ENCODE results near the gene CABCOCO1.

DNA sequence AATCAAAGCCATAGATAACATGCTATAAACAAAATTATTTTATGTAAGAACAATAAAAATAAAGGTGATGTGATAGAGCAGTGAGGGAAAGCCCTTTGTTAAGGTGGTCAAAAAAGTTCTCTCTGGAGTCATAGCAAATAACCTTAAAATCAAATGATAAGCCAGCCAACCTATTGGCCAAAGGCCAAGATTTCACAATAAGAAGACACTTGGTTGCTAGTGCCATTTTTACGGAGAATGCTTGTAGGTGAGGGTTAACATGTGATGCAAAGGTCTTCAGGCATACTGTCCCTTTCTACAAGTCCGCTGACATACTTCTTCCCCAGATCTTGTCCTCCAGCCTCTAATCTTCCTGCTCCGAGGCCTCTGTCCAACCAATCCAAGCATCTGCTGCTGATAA, 140.5 kb downstream of the CABCOCO1 start:
- TF ChIP-seq, protein P1, sequence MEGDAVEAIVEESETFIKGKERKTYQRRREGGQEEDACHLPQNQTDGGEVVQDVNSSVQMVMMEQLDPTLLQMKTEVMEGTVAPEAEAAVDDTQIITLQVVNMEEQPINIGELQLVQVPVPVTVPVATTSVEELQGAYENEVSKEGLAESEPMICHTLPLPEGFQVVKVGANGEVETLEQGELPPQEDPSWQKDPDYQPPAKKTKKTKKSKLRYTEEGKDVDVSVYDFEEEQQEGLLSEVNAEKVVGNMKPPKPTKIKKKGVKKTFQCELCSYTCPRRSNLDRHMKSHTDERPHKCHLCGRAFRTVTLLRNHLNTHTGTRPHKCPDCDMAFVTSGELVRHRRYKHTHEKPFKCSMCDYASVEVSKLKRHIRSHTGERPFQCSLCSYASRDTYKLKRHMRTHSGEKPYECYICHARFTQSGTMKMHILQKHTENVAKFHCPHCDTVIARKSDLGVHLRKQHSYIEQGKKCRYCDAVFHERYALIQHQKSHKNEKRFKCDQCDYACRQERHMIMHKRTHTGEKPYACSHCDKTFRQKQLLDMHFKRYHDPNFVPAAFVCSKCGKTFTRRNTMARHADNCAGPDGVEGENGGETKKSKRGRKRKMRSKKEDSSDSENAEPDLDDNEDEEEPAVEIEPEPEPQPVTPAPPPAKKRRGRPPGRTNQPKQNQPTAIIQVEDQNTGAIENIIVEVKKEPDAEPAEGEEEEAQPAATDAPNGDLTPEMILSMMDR (IDR thresholded peaks at IDR 0.05 in 2 of 3, conservative IDR thresholded peaks at IDR 0.05 in 1 of 3; ENCODE audit: borderline replicate concordance in 1 of 3, insufficient read depth in 1 of 3, low read depth in 2 of 3, low read length in 2 of 3): no peak
- TF ChIP-seq POLR2A (IDR thresholded peaks at IDR 0.05; ENCODE audit: borderline replicate concordance, extremely low read depth, insufficient read depth, insufficient read length) (no peak), CEBPB (IDR thresholded peaks at IDR 0.05; ENCODE audit: low read depth) (no peak)

Data from HCT116 (cell line).